BLaER1 (cell line): Measurements from ENCODE around the gene DCLRE1C.
A peak's percentile ranks its signal among the peaks of the same experiment; 100 is the strongest.

ENCODE experiments used
- H3K27ac ChIP-seq: shearing (Covaris generic); formaldehyde crosslinking; 2 replicates; pipeline ENCODE4 v1.8.1; 2022
- H3K27me3 ChIP-seq: shearing (Covaris generic); formaldehyde crosslinking; 2 replicates; pipeline ENCODE4 v1.8.1; 2022
- H3K36me3 ChIP-seq: shearing (Covaris generic); formaldehyde crosslinking; 2 replicates; pipeline ENCODE4 v1.8.1; 2022
- H3K4me1 ChIP-seq: shearing (Covaris generic); formaldehyde crosslinking; 2 replicates; pipeline ENCODE4 v1.8.1; 2022
- H3K4me2 ChIP-seq: shearing (Covaris generic); formaldehyde crosslinking; 2 replicates; pipeline ENCODE4 v1.8.1; 2022
- H3K4me3 ChIP-seq: shearing (Covaris generic); formaldehyde crosslinking; 2 replicates; pipeline ENCODE4 v1.8.1; 2022
- H3K9ac ChIP-seq: shearing (Covaris generic); formaldehyde crosslinking; 2 replicates; pipeline ENCODE4 v1.8.1; 2022
- H3K9me3 ChIP-seq: shearing (Covaris generic); formaldehyde crosslinking; 2 replicates; pipeline ENCODE4 v1.8.1; 2022
- H4K20me1 ChIP-seq: shearing (Covaris generic); formaldehyde crosslinking; 2 replicates; pipeline ENCODE4 v1.8.1; 2022
- Cebpa-rat ChIP-seq: shearing (Covaris generic); IDR thresholded peaks from 2 replicates; pipeline ENCODE4 v1.8.1; 2022

The DCLRE1C gene

DNA sequence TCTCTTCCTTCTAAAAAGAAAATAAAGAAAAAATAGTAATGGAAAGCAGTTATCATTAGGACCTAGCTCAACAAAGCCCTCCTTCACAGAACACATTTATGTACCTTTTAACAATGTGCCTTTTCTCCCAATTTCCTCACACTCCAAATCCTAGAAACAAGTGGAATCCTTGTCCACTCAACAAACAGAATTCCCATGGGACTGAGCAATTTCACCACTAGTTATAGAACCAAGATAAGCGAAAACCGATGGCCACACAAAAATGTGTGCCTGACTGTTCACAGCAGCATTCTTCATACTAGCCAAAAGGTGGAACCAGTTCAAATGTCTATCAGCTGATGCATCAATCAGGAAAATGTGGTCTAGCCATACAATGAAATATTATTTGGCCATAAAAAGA, 17.3 kb downstream of the DCLRE1C start:
- no peak for TF ChIP-seq Cebpa-rat
- no peak overlapping the region for H3K27ac ChIP-seq
- peaks cover 90% of the 10 kb centered on the region for H3K36me3 ChIP-seq
- H4K20me1 ChIP-seq, result peaks cover 37% of the 10 kb centered on the region
- no peak overlapping the region for H3K4me2 ChIP-seq
- H3K4me1 ChIP-seq, result no peaks in the 10 kb centered on the region
- no peak overlapping the region for H3K4me3 ChIP-seq
- H3K27me3 ChIP-seq, result no peaks in the 10 kb centered on the region
- no peaks in the 10 kb centered on the region for H3K9me3 ChIP-seq
- H3K9ac ChIP-seq, result no peak overlapping the region

DNA sequence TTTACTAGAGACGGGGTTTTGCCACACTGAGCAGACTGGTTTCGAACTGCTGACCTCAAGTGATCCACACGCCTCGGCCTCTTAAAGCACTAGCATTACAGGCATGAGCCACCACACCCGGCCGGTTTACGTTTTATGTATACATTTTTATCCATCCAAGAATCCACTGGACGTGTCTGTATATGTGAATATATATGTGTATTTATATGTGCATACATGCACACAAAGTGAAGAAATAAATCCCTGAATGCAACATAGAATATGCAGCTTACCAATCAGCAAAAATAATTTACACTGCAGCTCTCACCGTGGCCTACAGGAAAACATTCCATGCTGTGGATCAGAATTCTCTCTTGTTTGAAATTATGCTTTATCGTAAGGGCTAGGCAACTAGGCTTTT, 23.3 kb downstream of the DCLRE1C start:
- H3K9me3 ChIP-seq, result no peaks in the 10 kb centered on the region
- peaks cover under 1% of the 10 kb centered on the region; the same call in 1 of the 2 replicates for H4K20me1 ChIP-seq
- H3K36me3 ChIP-seq, result peaks cover 98% of the 10 kb centered on the region
- no peaks in the 10 kb centered on the region for H3K4me1 ChIP-seq
- no peak overlapping the region for H3K4me3 ChIP-seq
- no peak for TF ChIP-seq Cebpa-rat
- H3K27me3 ChIP-seq, result no peaks in the 10 kb centered on the region
- no peak overlapping the region for H3K4me2 ChIP-seq
- H3K9ac ChIP-seq, result no peak overlapping the region
- no peak overlapping the region for H3K27ac ChIP-seq

DNA sequence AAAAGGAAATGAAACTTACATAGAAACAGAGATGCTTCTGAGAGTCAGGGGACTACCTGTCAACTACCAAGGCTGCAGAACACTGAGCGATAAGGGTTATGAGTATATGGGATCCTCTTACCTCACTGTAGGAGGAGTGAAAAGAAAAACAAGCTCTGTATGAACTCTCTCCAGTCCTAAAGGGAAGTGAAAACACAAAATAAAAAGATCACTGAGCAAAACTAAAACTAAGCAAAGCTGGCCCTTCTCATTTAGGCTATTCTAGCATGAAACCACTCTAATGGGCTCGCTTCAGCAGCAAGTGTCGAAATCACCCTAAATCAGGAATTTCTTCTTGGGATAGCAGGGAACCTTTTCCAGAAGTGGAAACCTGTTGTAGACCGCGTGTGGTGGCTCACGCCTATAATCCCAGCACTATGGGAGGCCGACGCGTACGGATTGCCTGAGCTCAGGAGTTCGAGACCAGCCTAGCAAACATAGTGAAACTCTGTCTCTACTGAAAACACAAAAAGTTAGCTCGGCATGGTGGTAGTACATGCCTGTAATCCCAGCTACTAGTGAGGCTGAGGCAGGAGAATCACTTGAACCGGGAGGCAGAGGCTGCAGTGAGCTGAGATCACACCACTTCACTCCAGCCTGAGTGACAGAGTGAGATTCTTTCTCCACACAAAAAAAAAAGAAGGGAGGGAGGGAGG, 27.0 kb downstream of the DCLRE1C start:
- no peak overlapping the region for H3K9ac ChIP-seq
- H3K36me3 ChIP-seq, result peaks cover 98% of the 10 kb centered on the region
- no peaks in the 10 kb centered on the region for H3K4me1 ChIP-seq
- no peak overlapping the region for H3K27ac ChIP-seq
- no peaks in the 10 kb centered on the region for H3K9me3 ChIP-seq
- no peak overlapping the region for H3K4me3 ChIP-seq
- H4K20me1 ChIP-seq, result peaks cover 11% of the 10 kb centered on the region; the same call in 1 of the 2 replicates
- H3K27me3 ChIP-seq, result no peaks in the 10 kb centered on the region
- TF ChIP-seq Cebpa-rat, result no peak
- no peak overlapping the region for H3K4me2 ChIP-seq

DNA sequence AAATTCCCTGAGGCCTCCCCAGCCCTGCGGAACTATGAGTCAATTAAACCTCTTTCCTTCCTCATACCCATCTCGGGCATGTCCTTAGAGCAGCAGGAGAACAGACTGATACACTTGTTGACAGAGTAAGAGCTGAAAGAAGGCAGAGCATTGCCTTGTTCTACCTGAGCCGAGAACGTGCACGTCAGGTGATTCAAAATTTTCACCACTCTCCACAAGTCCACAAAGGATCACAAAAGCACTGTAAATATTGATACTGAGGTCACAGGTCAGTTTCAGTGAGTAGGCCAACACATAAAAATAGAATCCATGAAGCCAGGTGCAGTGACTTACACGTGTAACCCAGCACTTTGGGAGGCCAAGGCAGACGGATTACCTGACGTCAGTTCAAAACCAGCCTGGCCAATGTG, 27.8 kb downstream of the DCLRE1C start:
- H3K9me3 ChIP-seq, result no peaks in the 10 kb centered on the region
- H3K27me3 ChIP-seq, result no peaks in the 10 kb centered on the region
- H3K9ac ChIP-seq, result no peak overlapping the region
- no peak overlapping the region for H3K27ac ChIP-seq
- H4K20me1 ChIP-seq, result peaks cover 11% of the 10 kb centered on the region; the same call in 1 of the 2 replicates
- H3K36me3 ChIP-seq, result peaks cover 98% of the 10 kb centered on the region
- no peak for TF ChIP-seq Cebpa-rat
- no peaks in the 10 kb centered on the region for H3K4me1 ChIP-seq
- H3K4me3 ChIP-seq, result no peak overlapping the region
- H3K4me2 ChIP-seq, result no peak overlapping the region

DNA sequence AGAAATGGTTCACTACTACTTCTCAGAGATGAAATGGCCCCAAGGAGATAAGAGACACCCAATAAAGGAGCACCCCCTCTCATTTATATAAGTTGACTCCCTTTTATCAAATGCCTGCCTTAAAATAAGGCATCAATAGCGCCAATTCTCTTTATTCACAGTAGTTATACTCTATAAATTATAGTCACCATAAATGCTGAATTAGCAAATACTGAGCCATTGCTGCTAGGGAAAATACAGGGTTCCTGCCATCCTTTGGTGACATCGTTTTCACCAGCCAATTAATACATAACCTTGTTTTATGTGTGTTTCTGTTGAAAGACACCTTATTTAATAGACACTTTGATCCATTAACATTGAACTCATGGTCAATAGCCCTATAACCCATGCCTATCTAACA, 28.6 kb downstream of the DCLRE1C start:
- H3K36me3 ChIP-seq, result peaks cover 98% of the 10 kb centered on the region
- no peaks in the 10 kb centered on the region for H3K4me1 ChIP-seq
- peaks cover 11% of the 10 kb centered on the region; the same call in 1 of the 2 replicates for H4K20me1 ChIP-seq
- H3K9ac ChIP-seq, result no peak overlapping the region
- H3K4me2 ChIP-seq, result no peak overlapping the region
- H3K4me3 ChIP-seq, result no peak overlapping the region
- no peaks in the 10 kb centered on the region for H3K27me3 ChIP-seq
- H3K9me3 ChIP-seq, result no peaks in the 10 kb centered on the region
- H3K27ac ChIP-seq, result no peak overlapping the region
- TF ChIP-seq Cebpa-rat, result no peak

DNA sequence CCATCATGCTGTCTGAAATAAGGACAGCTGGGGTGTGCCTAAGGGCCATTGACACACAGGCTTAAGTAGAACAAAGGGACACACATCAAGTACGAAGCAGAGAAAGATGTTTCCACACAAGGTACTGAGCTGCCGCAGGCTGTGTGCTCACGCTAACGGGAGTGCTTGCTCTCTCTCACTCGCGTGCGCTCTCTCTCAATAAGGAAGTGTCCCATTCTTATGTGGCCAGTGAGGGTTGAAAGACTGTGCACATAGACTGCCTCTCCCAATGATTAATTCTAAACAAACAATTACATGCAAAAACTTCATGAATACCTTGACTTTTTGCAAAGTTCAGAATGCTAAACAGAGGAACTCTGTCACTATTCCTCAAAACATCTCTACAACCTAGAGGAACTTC, 29.9 kb downstream of the DCLRE1C start:
- H3K4me3 ChIP-seq, result no peak overlapping the region
- no peak overlapping the region for H3K4me2 ChIP-seq
- peaks cover 98% of the 10 kb centered on the region for H3K36me3 ChIP-seq
- H4K20me1 ChIP-seq, result peaks cover 11% of the 10 kb centered on the region; the same call in 1 of the 2 replicates
- no peak for TF ChIP-seq Cebpa-rat
- no peaks in the 10 kb centered on the region for H3K27me3 ChIP-seq
- H3K27ac ChIP-seq, result no peak overlapping the region
- H3K4me1 ChIP-seq, result no peaks in the 10 kb centered on the region
- H3K9ac ChIP-seq, result no peak overlapping the region
- peaks cover 8% of the 10 kb centered on the region for H3K9me3 ChIP-seq

DNA sequence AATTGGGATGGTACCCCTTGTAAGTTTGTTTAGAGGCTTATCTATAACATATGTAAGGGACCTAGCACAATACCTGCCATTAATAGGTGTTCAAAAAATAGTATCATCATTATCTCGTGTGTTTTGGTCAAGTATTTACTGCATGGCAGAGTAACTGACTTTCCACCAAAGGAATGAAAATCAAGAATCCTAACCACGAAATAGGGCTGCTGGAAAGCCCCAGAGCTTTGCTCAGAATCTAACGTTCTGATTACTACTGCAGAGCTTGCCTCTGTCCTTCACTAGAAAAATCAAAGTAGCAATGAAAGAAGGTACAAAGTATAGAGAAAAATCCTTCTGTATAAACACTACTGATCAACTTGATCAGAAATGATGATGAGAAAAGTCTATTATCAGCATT, 34.9 kb downstream of the DCLRE1C start:
- Histone ChIP-seq H3K9ac (no peak overlapping the region), H4K20me1 (peaks cover 9% of the 10 kb centered on the region; the same call in 1 of the 2 replicates), H3K4me3 (no peak overlapping the region), H3K27me3 (no peaks in the 10 kb centered on the region), H3K9me3 (peaks cover 51% of the 10 kb centered on the region), H3K36me3 (peaks cover 97% of the 10 kb centered on the region), H3K27ac (no peak overlapping the region), H3K4me2 (no peak overlapping the region), H3K4me1 (no peaks in the 10 kb centered on the region)
- TF ChIP-seq Cebpa-rat, result no peak

DNA sequence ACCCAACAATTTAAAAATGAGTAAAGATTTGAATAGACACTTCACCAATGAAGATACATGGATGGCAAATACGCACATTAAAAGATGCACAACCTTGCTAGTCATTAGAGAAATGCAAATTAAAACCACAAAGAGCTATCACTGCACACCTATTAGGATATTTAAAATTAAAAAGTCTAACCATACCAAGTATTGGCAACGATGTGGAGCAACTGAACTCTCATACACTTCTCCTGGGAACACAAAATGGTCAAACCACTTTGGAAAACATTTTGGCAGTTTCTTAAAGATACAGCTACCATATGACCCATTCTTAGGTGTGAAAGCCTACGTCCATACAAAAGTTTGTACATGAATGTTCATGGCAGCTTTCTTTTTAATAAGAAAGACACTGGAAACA, 36.1 kb downstream of the DCLRE1C start:
- Histone ChIP-seq H3K27me3 (no peaks in the 10 kb centered on the region), H3K9me3 (peaks cover 58% of the 10 kb centered on the region), H3K4me3 (0 out of 2 replicates have a peak overlapping the region, but pooled peaks have one; percentile 18), H3K4me1 (no peaks in the 10 kb centered on the region), H3K36me3 (peaks cover 97% of the 10 kb centered on the region), H3K9ac (no peak overlapping the region), H3K27ac (no peak overlapping the region), H4K20me1 (no peaks in the 10 kb centered on the region), H3K4me2 (no peak overlapping the region)
- no peak for TF ChIP-seq Cebpa-rat

DNA sequence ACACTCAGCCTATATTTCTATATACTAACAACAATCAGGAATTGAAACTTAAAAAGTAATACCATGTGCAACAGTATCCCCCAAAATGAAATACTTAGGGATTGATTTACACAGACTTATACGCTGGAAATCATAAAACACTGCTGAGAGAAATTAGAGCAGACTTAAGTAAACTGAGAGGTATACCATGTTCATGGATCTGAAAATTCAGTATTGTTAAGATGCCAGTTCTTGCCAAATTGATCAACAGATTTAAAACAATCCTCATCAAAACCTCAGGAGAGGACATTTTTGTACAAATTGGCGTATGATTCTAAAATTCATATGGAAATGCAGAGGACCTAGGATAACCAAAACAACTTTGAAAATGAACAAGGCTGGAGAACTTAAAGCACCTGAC, 37.3 kb downstream of the DCLRE1C start:
- Histone ChIP-seq H3K36me3 (peaks cover 97% of the 10 kb centered on the region), H3K4me1 (no peaks in the 10 kb centered on the region), H4K20me1 (no peaks in the 10 kb centered on the region), H3K27ac (no peak overlapping the region), H3K9me3 (peaks cover 62% of the 10 kb centered on the region), H3K27me3 (no peaks in the 10 kb centered on the region), H3K9ac (no peak overlapping the region), H3K4me2 (no peak overlapping the region), H3K4me3 (no peak overlapping the region)
- TF ChIP-seq Cebpa-rat, result no peak

DNA sequence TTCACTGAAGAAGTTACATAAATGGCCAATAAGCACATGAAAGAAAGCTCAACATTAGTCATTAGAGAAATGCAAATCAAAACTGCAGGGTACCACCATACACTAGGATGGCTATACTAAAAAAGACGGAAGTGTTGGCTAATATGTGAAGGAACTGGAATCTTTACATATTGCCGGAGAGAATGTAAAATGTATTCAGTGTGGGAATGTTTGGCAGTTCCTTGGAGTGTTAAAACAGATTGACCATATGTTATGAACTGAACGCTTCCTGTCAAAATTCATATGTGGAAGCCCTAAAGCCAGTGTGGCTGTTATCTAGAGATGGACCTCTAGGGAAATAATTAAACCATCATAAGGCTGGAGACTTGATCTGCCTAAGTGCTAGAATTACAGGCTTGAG, 42.1 kb downstream of the DCLRE1C start:
- no peak for TF ChIP-seq Cebpa-rat
- H3K9me3 ChIP-seq, result peaks cover 55% of the 10 kb centered on the region
- peaks cover 97% of the 10 kb centered on the region for H3K36me3 ChIP-seq
- no peaks in the 10 kb centered on the region for H3K4me1 ChIP-seq
- no peak overlapping the region for H3K4me2 ChIP-seq
- H3K27me3 ChIP-seq, result no peaks in the 10 kb centered on the region
- H4K20me1 ChIP-seq, result peaks cover 24% of the 10 kb centered on the region; the same call in 1 of the 2 replicates
- H3K27ac ChIP-seq, result no peak overlapping the region
- no peak overlapping the region for H3K4me3 ChIP-seq
- H3K9ac ChIP-seq, result no peak overlapping the region
